Measurements from ENCODE around the gene SCUBE1.

SCUBE1 gene

GRCh38 chr22:43213051-43213450 lies 130.1 kb downstream of the SCUBE1 start:
- no peak for DNase-seq (ENCODE audit: low read depth)

GRCh38 chr22:43212434-43212952 lies 130.7 kb downstream of the SCUBE1 start:
- DNase-seq (ENCODE audit: low read depth), result no peak

- no peak for DNase-seq (ENCODE audit: low read depth)
These were observed 131.2 kb downstream of the SCUBE1 start for GRCh38 chr22:43211941-43212433.

GRCh38 chr22:43210631-43211515 lies 132.3 kb downstream of the SCUBE1 start:
- no peak for DNase-seq (ENCODE audit: low read depth)

GRCh38 chr22:43209971-43210370 lies 133.2 kb downstream of the SCUBE1 start:
- no peak for DNase-seq (ENCODE audit: low read depth)

- no peak for DNase-seq (ENCODE audit: low read depth)
These were observed 133.7 kb downstream of the SCUBE1 start for GRCh38 chr22:43209523-43209890.

GRCh38 chr22:43208703-43209522 lies 134.3 kb downstream of the SCUBE1 start:
- DNase-seq (ENCODE audit: low read depth), result no peak

GRCh38 chr22:43207849-43208702 lies 135.1 kb downstream of the SCUBE1 start:
- DNase-seq (ENCODE audit: low read depth), result no peak

- no peak for DNase-seq (ENCODE audit: low read depth)
These were observed 135.8 kb downstream of the SCUBE1 start for GRCh38 chr22:43207386-43207785.

- DNase-seq (ENCODE audit: low read depth), result no peak
These were observed 136.5 kb downstream of the SCUBE1 start for GRCh38 chr22:43206509-43207161.

GRCh38 chr22:43205748-43206508 lies 137.2 kb downstream of the SCUBE1 start:
- DNase-seq (ENCODE audit: low read depth), result no peak

GRCh38 chr22:43205261-43205691 lies 137.9 kb downstream of the SCUBE1 start:
- DNase-seq (ENCODE audit: low read depth), result no peak

- no peak for DNase-seq (ENCODE audit: low read depth)
These were observed 139.6 kb downstream of the SCUBE1 start for GRCh38 chr22:43203471-43203981.

- DNase-seq (ENCODE audit: low read depth), result no peak
These were observed 140.3 kb downstream of the SCUBE1 start for GRCh38 chr22:43202756-43203410.

GRCh38 chr22:43202326-43202725 lies 140.8 kb downstream of the SCUBE1 start:
- no peak for DNase-seq (ENCODE audit: low read depth)

GRCh38 chr22:43201486-43202219 lies 141.5 kb downstream of the SCUBE1 start:
- DNase-seq (ENCODE audit: low read depth), result no peak

- DNase-seq (ENCODE audit: low read depth), result no peak
These were observed 142.6 kb downstream of the SCUBE1 start for GRCh38 chr22:43200555-43200954.

GRCh38 chr22:43200031-43200430 lies 143.1 kb downstream of the SCUBE1 start:
- no peak for DNase-seq (ENCODE audit: low read depth)

GRCh38 chr22:43199541-43199940 lies 143.6 kb downstream of the SCUBE1 start:
- no peak for DNase-seq (ENCODE audit: low read depth)
